ENCODE data around the gene PREX1.

PREX1 gene

DNA sequence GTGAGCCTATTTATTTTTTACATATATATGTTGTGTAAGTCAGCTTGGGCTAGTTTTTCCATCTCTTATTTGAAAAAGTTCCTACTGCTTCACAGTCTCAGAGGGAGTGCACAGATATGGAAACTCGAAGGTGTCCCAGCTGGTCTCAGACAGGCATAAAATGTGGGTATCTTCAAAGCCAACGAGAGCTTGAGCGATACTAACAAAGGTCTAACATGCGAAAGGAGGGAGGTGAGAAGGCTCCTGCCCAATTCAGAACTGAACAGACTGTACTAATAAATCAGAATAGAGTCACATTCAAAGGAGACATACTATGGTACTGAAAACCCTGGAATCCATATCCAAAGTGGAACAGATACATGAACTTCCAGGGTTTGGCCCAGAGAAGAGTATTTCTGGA is 113.0 kb downstream of the PREX1 start:
- intact Hi-C loops (cut with DNase I; ENCODE audit: low total_unique reads): no loop called here
- TF ChIP-seq, protein P1, sequence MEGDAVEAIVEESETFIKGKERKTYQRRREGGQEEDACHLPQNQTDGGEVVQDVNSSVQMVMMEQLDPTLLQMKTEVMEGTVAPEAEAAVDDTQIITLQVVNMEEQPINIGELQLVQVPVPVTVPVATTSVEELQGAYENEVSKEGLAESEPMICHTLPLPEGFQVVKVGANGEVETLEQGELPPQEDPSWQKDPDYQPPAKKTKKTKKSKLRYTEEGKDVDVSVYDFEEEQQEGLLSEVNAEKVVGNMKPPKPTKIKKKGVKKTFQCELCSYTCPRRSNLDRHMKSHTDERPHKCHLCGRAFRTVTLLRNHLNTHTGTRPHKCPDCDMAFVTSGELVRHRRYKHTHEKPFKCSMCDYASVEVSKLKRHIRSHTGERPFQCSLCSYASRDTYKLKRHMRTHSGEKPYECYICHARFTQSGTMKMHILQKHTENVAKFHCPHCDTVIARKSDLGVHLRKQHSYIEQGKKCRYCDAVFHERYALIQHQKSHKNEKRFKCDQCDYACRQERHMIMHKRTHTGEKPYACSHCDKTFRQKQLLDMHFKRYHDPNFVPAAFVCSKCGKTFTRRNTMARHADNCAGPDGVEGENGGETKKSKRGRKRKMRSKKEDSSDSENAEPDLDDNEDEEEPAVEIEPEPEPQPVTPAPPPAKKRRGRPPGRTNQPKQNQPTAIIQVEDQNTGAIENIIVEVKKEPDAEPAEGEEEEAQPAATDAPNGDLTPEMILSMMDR (IDR thresholded peaks at IDR 0.05): no peak
- Histone ChIP-seq H3K27ac (peak overlapping the region in 1 of 2 donors; percentile 5), H3K4me3 (no peak overlapping the region), H3K27me3 (no peaks in the 10 kb centered on the region), H3K9me3 (no peaks in the 10 kb centered on the region), H3K36me3 (no peaks in the 10 kb centered on the region), H3K4me1 (peaks cover 0 to 45% (median 18%) of the 10 kb centered on the region in 4 donors)
- DNase-seq: no peak

- H3K4me3 ChIP-seq: no peak overlapping the region
- intact Hi-C loops (cut with DNase I; ENCODE audit: low total_unique reads): no loop called here
- peaks cover 0 to 48% (median 30%) of the 10 kb centered on the region in 4 donors for H3K4me1 ChIP-seq
- no peaks in the 10 kb centered on the region for H3K27me3 ChIP-seq
- TF ChIP-seq, protein P1 (IDR thresholded peaks at IDR 0.05): no peak
- no peak for DNase-seq
- H3K27ac ChIP-seq: peak overlapping the region; percentile 8 to 78
- no peaks in the 10 kb centered on the region for H3K36me3 ChIP-seq
- no peaks in the 10 kb centered on the region for H3K9me3 ChIP-seq
These were observed 115.9 kb downstream of the PREX1 start for GRCh38 chr20:48711696-48712464.

DNA sequence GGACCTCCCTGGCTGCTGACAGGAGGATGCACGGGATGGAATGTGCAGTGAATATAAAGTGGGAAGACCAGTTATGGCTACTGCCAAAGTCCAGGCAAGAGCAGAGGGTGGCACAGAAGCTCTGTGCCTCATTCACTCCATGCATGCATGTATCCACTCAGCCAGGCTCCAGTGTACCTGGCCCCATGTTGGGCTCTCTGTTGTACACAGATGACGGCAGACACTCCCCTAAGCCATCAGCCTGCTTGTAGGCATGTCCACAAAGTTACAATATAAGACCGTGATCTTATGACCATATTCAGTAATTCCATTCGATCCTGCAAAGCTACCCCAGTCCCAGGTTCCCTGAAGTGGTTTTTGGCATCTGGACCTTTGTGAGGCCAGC is 116.8 kb downstream of the PREX1 start:
- Histone ChIP-seq H3K4me3 (no peak overlapping the region), H3K9me3 (no peaks in the 10 kb centered on the region), H3K27ac (peak overlapping the region; percentile 8 to 78), H3K36me3 (no peaks in the 10 kb centered on the region), H3K4me1 (peaks cover 0 to 56% (median 37%) of the 10 kb centered on the region in 4 donors), H3K27me3 (no peaks in the 10 kb centered on the region)
- TF ChIP-seq, protein P1 (IDR thresholded peaks at IDR 0.05): no peak
- DNase-seq: peak in 1 of 2 donors; percentile 52
- intact Hi-C loops (cut with DNase I; ENCODE audit: low total_unique reads): no loop called here

- Histone ChIP-seq H3K36me3 (no peaks in the 10 kb centered on the region), H3K27ac (peak overlapping the region; percentile 38 to 78), H3K4me3 (no peak overlapping the region), H3K9me3 (no peaks in the 10 kb centered on the region), H3K27me3 (no peaks in the 10 kb centered on the region), H3K4me1 (peaks cover 0 to 62% (median 41%) of the 10 kb centered on the region in 4 donors)
- TF ChIP-seq, protein P1 (IDR thresholded peaks at IDR 0.05): no peak
- intact Hi-C loops (cut with DNase I; ENCODE audit: low total_unique reads): no loop called here
- peak in 1 of 2 donors; percentile 40 for DNase-seq
These were observed 117.3 kb downstream of the PREX1 start for GRCh38 chr20:48710341-48711043.

- peaks cover 0 to 69% (median 48%) of the 10 kb centered on the region in 4 donors for H3K4me1 ChIP-seq
- H3K4me3 ChIP-seq: no peak overlapping the region
- intact Hi-C loops (cut with DNase I; ENCODE audit: low total_unique reads): no loop called here
- peak in 1 of 2 donors; percentile 69 for DNase-seq
- H3K27ac ChIP-seq: peak overlapping the region; percentile 38 to 78
- TF ChIP-seq, protein P1 (IDR thresholded peaks at IDR 0.05): no peak
- no peaks in the 10 kb centered on the region for H3K27me3 ChIP-seq
- H3K9me3 ChIP-seq: no peaks in the 10 kb centered on the region
- no peaks in the 10 kb centered on the region for H3K36me3 ChIP-seq
These were observed 118.1 kb downstream of the PREX1 start for GRCh38 chr20:48709744-48710143.
